HG03469 (cell line): Measurements from ENCODE around the gene GSTA1.
"Not testable (repeated sequence)": the region's sequence is repeated elsewhere in the genome, so short reads cannot be mapped to it uniquely, and the experiment has no call there.

ENCODE experiments used
- ATAC-seq: cut with Tn5 transposase; IDR thresholded peaks from one replicate; pipeline ENCODE4 v1.9.1; 2021; ENCODE audit warnings: mild to moderate bottlenecking, moderate library complexity, moderate number of reproducible peaks; ENCODE audit not compliant: unreplicated experiment

GSTA1 gene

DNA sequence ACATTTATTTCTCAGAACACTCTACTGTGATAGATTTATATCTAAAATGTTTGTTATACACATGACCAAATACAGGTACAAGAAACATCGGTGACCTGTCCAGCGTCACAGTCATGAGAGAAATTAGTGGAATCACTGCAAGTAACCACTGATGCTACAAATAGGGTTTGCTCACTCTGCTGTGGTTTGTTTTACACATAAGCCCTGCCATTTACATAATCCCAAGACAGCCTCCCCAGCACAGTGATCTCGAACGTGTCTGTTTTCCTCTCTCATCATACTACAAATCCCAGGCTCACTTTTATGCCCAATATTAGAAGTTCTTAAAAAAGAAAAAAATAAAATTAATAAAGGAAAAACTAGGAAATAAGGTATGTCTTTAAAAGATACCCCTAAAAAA is 6.2 kb upstream of the GSTA1 start:
- not testable (repeated sequence) for ATAC-seq

DNA sequence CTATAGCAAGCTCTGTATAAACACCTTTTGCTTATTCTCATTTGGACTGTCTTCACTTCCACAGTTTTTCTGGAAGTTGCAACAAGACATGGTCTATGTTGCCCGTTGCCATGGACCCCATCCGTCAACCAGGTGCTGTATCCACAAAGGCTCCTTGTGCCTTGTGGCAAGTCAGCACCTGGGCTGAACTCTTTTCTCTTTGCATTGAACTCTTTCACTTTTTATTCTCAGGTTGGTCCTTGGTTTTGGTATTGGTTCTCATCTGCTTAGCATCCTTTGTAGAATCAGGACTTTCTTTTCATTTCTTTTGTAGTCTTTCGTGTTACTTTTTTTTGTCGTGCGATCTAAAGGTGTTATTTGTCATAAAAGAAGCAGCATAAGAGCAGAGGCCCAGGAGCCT is 5.0 kb upstream of the GSTA1 start:
- no peak for ATAC-seq

DNA sequence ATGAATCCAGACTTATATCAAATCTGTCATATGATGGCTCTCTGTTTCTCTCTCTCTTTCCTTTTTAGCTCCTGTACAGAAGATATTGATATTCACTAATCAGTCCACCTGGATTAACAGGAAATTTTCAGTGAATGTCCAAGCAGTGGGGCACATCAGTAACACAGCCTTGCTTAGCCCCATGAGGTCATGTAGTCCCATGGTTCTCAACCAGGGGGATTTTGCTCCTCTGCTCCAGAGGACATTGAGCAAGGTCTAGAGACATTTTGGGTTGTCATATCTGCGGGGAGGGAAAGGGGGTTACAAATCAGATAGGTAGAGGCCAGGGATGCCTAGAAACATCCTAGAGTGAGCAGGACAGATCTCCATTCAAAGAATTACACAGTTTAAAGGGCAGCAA is 810 bp downstream of the GSTA1 start:
- ATAC-seq, result no peak

DNA sequence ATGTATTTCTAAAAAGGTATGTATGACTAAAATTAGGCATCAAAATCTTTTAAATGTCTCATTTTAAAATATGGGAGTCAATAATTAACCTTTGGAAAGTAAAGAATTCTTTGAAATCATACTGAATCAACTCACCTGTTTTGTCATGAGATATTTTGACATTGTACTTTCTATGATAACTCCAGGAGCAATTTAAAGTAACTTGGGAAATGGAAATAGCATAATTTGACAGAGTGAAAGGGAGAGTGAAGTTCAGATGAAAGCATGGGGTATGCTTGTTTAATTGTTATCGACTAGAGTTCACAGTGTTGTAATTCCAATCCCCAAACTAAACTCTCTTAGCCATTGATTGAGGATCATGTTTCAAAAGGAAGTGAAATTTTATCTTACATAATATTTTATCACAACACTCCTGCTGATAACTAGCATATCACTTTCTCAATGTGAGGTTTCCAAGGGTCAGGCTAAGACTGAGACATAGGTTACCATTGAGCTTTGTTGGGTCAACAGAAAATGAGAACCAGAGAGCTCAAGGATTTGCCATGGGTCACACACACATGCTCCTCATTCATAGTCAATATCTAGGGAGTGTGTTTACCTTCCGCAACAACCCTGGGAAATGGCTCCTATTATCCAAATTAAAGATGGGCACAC is 2.3 kb downstream of the GSTA1 start:
- no peak for ATAC-seq

DNA sequence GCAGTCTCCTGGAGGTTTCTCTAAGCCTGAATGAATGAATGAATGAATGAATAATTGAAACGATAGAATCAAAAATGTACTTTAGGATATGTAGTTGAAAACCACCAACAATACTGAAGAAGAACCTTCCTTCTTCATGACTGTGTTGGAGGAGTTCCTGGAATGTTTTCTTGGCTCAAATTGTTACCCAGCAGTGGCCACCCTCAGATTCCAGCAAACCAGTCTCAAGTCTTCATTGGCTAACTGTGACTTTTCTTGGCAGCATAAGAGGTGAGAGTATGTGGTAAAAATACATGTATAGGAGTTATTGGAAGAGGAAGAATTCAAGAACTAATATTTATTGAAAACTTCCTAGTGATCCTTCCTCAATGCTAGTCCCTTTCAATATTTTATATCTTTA is 4.3 kb downstream of the GSTA1 start:
- not testable (repeated sequence) for ATAC-seq

DNA sequence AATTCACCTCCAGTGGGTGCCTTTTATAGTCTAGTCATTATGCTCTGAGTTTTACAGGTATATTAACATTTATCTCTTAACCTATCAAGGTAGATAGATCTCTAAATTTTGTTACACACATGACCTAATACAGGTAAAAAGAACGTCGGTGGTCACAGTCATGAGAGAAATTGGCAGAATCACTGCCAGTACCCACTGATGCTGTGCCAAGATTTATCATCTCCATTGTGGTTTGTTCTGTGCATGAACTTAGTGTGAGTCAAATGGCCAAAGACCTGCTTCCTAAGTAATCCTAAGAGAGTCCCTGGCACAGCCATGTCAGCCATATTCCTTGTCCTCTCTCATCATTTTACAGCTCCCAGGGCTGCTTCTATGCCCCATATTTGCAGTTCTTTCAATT is 9.2 kb downstream of the GSTA1 start:
- ATAC-seq, result not testable (repeated sequence)

DNA sequence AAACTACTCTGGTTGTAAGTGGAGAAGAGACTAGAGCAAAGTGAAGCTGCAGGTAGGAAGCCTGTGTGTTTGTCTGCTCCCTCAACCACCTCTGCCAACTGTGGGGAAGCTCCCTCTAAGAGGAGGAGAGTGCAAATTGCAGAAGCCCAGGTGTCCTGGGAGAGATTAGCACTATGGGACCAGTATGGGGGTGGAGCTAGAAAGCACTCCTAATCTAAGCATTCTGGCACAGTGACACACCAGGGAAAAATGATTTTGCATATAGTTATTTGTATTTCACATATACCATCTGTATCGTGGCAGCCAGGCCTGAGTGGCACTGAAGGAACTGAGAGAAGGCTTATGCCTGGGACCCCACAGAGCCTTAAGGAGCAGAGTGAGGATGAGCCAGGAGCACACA is 12.8 kb downstream of the GSTA1 start:
- no peak for ATAC-seq

DNA sequence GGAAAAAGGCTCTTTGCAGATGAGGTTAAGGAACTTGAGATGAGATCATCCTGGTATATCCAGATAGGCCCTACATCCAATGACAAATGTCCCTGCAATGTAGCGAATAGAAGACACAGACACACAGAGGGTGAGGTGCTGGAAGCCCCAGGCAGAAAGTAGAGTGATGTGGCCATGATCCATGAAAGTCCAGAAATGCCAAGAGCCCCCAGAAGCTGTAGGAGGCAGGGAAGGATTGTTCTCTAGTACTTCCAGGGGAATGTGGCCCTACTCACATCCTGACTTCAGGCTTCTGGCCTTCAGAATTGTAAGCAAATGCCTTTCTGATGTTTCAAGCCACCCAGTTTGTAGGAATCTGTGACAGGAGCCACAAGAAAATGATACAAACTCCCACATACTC is 14.0 kb downstream of the GSTA1 start:
- not testable (repeated sequence) for ATAC-seq

DNA sequence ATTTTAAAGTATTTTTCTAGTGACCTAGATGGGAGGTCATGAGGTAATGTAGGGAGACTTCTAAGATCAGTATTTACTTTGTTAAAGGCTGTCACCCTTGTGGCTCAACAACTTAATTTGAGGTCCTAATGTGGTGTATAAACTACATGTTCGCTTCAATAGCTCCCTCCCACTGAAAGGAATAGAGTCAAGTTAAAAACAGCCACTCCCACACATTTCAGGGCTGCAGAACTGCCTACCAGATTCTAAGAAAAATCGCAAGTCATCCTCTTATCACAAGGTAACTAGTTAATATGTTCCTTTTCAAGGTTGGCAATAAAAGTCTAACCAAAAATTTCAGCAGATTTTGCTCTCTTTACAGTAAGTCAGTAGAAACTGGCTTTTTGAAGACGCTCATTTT is 15.1 kb downstream of the GSTA1 start:
- ATAC-seq, result no peak

DNA sequence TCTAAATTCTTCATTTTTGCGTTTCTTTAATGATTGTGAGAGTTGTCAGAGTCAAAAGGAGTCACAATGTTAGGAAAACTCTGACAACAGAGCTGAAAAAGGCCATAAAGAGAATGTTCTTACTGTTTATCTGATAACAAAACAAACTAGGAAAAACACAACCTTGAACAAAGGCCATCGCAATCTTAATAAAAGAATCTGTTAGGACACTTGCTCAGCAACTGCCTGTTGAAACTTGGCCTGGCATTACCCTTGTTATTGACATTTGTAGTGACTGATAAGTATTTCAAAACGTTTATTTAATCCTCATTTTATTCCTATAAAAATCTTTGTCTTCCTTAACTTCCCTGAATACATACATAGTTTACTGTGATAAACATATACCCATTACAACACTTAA is 15.7 kb downstream of the GSTA1 start:
- no peak for ATAC-seq

DNA sequence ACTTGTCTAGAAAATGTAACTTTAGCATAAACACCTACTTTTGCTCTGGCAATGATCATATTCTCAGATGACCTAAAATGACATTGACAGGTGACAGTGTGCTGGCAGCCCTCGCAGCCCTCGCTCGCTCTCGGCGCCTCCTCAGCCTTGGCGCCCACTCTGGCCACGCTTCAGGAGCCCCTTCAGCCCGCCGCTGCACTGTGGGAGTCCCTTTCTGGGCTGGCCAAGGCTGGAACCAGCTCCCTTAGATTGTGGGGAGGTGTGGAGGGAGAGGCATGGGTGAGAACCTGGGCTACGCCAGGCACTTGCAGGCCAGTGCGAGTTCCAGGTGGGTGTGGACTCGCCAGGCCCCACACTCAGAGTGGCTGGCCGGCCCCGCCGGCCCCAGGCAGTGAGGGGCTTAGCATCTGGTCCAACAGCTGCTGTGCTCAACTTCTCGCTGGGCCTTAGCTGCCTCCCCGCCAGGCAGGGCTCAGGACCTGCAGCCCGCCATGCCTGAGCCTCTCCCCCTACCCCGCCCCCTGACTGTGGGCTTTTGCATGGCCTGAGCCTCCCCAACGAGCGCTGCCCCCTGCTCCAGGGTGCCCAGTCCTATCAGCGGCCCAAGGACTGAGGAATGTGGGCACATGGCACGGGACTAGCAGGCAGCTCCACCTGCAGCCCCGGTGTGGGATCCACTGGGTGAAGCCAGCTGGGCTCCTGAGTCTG is 17.2 kb downstream of the GSTA1 start:
- ATAC-seq, result no peak

DNA sequence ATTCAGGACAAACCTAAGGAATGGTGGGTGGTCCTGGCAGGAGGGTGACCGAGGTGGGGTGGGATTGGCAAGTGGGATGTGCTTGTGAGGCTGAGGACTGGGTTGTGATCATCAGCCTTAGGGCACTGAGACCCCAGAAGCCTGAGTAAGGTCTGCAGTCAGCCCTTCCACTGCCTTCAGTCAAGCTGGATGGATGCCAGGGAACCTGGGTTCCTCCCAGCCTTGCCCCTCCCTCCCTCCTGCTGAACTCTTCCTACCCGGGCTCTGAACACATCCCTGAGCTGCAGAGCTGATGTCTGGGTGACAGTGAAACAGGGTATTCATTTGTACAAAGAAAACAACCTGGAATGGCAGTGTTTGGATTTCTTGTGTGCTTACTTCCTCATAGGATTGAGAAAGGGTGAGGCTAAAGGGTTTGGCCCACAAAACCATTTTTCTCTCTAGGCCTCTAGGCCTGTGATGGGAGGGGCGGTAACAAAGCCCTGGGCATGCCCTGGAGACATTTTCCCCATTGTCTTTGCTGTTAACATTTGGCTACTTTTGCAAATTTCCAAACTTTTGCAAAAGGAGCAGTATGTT is 20.8 kb downstream of the GSTA1 start:
- not testable (repeated sequence) for ATAC-seq

DNA sequence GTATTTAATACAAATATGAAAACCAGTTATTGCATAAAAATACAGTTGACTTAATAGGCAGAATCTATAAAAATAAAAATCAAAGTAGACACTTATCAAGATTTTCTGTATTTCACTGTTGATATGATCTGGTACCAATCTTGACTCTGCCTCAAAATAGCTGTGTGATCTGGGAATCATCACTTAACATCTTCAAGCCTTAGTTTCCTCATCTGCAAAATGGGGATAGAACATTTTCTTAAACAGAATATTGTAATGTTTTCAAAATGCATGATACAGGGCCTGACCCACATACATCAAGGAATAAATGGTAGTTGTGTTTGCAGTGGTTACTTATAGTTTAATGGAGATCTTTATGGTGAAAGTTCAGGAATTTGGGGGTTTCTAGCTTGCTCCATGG is 21.4 kb downstream of the GSTA1 start:
- not testable (repeated sequence) for ATAC-seq

DNA sequence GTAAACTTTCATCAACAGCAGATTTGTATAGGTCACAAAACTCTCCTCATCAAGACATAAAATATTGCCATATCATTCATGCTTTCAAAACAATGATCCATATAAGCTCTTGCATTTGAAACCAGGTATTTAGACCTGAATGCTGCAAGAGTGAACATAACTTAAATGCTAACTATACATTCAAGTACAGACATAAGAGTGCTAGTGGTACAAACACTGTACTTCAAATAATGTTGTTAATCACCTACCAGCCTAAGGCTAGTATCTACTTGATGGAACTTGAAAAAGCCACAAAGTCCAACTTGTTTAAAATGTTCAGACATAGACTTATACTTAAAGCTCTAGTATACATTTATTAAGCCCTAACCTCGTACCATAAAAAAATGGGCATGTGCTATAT is 24.4 kb downstream of the GSTA1 start:
- ATAC-seq, result no peak

DNA sequence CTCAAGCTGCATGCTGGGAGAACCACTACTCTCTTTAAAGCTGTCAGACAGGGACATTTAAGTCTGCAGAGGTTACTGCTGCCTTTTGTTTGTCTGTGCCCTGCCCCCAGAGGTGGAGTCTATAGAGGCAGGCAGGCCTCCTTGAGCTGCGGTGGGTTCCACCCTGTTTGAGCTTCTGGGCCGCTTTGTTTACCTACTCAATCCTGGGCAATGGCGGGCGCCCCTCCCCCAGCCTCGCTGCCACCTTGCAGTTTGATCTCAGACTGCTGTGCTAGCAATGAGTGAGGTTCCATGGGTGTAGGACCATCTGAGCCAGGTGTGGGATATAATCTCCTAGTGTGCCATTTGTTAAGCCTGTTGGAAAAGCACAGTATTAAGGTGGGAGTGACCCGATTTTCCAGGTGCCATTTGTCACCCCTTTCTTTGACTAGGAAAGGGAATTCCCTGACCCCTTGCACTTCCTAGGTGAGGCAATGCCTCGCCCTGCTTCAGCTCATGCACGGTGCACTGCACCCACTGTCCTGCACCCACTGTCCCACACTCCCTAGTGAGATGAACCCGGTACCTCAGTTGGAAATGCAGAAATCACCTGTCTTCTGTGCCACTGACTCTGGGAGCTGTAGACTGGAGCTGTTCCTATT is 26.8 kb downstream of the GSTA1 start:
- ATAC-seq, result not testable (repeated sequence)

DNA sequence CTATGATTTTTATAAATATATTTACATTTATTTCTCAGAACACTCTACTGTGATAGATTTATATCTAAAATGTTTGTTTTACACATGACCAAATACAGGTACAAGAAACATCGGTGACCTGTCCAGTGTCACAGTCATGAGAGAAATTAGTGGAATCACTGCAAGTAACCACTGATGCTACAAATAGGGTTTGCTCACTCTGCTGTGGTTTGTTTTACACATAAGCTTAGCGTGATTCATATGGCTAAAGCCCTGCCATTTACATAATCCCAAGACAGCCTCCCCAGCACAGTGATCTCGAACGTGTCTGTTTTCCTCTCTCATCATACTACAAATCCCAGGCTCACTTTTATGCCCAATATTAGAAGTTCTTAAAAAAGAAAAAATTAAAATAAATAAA is 34.2 kb downstream of the GSTA1 start:
- ATAC-seq, result not testable (repeated sequence)

DNA sequence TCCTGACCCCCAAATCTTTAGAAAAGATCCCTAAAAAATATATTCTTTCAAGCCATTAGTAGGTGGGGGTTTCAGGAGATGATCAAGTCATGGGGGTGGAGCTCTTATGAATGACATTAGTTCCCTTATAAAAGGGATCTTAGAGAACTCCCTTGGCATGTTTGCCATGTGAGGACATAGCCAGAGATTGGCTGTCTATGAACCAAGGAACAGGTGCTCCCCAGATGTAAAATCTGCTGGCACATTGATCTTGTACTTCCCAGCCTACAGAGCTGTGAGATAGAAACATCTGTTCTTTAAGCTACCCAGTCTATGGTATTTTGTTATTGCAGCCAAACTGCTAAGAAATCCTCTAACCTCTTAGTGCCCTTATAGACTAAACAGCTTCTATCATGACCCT is 36.0 kb downstream of the GSTA1 start:
- not testable (repeated sequence) for ATAC-seq

DNA sequence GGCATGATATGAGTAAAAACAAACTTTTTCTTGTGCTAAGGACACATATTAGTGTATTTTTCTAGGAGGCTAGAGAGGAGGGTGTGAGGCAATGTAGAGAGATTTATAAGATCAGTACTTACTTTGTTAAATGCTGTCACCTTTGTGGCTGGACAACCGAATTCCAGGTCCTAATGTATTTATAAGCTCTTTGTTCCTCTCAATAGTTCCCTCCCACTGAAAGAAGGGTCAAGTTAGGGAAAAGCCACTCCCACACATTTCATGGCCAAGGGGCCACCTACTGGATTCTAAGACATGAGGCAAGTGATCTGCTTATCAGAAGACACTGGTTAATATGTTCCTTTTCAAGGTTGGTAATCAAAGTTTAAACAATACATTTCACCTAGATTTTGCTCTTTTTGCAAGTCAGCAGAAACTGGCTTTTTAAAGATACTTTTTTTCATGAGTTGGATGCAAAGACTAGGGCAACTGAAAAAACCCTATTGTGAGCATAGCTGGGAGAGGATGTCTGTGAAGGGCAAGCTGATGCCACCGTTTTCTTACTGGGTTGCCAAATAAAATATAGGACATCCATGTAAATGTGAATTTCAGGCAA is 40.2 kb downstream of the GSTA1 start, which contains the start of gene GSTA2:
TSS of gene GSTA2 (minus strand) at position 154 of the 595 bp plus-strand sequence. CDS start 5,528 bp downstream, outside the sequence.
- ATAC-seq, result not testable (repeated sequence)

DNA sequence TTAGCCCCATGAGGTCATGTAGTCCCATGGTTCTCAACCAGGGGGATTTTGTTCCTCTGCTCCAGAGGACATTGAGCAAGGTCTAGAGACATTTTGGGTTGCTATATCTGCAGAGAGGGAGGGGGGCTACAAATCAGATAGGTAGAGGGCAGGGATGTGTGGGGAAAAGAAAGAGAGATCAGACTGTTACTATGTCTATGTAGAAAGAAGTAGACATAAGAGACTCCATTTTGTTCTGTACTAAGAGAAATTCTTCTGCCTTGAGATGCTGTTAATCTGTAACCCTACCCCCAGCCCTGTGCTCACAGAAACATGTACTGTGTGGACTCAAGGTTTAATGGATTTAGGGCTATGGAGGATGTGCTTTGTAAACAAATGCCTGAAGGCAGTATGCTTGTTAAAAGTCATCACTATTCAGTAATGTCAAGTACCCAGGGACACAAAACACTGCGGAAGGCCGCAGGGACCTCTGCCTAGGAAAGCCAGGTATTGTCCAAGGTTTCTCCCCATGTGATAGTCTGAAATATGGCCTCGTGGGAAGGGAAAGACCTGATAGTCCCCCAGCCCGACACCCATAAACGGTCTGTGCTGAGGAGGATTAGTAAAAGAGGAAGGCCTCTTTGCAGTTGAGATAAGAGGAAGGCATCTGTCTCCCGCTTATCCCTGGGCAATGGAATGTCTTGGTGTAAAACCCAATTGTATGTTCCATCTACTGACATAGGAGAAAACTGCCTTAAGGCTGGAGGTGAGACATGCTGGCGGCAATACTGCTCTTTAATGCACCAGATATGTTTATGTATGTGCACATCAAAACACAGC is 41.7 kb downstream of the GSTA1 start:
- ATAC-seq, result not testable (repeated sequence)

DNA sequence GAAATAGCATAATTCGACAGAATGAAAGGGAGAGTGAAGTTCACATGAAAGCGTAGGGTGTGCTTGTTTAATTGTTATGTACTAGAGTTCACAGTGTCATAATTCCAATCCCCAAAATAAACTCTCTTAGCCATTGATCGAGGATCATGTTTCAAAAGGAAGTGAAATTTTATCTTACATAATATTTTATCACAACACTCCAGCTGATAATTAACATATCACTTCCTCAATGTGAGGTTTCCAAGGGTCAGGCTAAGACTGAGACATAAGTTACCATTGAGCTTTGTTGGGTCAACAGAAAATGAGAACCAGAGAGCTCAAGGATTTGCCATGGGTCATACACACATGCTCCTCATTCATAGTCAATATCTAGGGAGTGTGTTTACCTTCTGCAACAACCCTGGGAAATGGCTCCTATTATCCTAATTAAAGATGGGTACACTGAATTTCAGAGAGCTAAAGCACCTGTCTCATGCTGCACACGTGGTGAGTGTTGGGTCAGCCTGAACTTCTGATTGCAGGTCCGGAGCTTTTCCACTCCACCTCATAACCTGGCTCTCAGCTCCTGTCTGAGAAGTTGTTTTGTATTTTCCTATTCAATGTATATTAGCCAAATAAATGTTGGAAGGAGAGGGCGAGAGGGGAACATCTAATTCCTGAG is 43.4 kb downstream of the GSTA1 start:
- no peak for ATAC-seq
